GM12892 (cell line): ENCODE measurements around the gene LRRC41.

Experiments used
- POLR2A ChIP-seq: IDR thresholded peaks from 2 replicates; pipeline ENCODE4 v1.6.1; 2011; ENCODE audit warnings: low read depth, low read length, control low read depth
- POLR2AphosphoS5 ChIP-seq: IDR thresholded peaks from 2 replicates; pipeline ENCODE4 v1.6.1; 2011; ENCODE audit warnings: low read depth, low read length, control low read depth
- TAF1 ChIP-seq: IDR thresholded peaks from 2 replicates; pipeline ENCODE4 v1.6.1; 2011; ENCODE audit warnings: low read depth, mild to moderate bottlenecking, control low read depth, low read length, borderline replicate concordance

- TF ChIP-seq POLR2A (no peak), POLR2AphosphoS5 (no peak), TAF1 (no peak)
Measured at GRCh38 chr1:46315669-46316403, 12.4 kb upstream of the LRRC41 start.
